ENCODE results near the gene CPO.

Gene CPO

GRCh38 chr2:206974551-206974950 lies 35.2 kb downstream of the CPO start:
- no peak for DNase-seq

- DNase-seq: no peak
Measured at GRCh38 chr2:206978746-206979145, 39.4 kb downstream of the CPO start.

DNA sequence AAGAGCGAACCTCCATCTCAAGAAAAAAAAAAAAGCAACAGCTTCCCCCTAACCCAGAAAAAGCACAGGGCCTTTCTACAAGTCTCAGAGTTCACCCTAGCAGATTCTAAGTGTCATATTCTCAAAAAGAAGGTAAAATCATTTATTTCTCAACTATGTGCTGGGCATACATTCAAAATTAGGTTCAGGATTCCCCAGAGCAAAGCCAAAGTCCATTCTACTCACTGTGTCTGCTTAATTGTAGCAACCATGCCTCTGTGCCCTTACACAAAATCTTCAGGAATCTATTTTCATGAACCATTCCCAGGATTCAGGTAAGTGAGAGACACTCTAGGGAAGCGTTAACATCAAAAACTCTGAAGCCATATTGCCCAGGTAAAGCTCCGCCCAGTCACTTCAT lies 40.0 kb downstream of the CPO start:
- no peak for DNase-seq

DNA sequence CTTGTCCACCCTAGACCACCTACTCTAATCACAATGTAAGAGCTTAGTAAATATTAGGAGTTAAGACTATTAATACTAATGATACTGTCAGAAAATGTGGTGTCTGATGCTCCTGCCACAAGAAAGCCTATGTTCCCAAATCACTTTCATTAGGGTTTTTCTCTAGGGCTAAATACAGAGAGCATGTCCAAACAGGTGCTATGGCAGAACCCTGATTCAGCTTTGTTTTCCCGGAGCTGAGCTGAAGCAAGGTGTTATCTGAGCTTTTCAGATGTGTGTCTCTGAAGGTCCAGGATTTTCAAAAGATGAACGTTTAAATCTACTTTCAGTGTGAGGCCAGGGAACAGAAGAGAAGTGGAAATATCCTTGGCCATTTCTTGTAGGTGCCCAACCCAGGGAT lies 40.6 kb downstream of the CPO start:
- no peak for DNase-seq

DNA sequence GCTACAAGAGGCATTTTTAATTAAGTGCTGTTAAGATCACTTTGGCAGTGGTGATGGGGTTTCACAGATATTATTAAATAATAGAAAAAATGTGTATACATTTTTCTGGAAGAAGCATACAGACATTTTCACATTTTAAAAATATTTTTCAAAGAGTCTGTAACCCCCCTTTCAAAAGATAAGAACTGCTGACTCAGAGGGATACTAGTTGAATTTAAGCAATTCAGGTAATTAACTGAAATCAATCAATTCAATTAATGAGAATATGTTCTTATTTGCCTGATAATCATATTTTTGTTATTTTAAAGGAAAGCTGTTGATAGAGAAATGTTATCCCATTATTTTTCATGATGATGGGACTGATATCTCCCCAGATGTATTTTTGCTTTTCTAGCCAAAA lies 41.1 kb downstream of the CPO start:
- no peak for DNase-seq

DNA sequence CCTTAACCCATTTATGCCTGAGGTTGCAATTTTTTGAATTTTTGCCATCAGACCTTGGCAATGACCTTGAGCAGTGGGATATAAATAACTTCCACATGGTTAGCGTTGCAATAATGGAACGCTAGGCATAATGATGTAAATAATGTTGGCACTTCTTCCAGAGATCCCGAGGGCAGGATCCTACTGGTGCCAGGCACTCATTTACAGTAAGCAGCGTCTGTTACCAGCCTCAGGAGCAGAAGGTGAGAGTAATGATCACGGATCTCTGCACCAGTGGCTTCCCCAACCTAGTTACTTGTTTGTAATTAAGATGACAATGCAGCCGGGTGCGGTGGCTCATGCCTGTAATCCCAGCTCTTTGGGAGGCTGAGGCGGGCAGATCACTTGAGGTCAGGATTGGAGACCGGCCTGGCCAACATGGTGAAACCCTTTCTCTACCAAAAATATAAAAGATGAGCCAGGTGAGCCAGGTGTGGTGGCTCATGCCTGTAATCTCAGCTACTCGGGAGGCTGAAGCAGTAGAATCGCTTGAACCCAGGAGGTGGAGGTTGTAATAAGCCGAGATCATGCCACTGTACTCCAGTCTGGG lies 41.9 kb downstream of the CPO start:
- DNase-seq: no peak

GRCh38 chr2:206981739-206982340 lies 42.5 kb downstream of the CPO start:
- peak; percentile 68 to 79 (median 77) for DNase-seq

DNA sequence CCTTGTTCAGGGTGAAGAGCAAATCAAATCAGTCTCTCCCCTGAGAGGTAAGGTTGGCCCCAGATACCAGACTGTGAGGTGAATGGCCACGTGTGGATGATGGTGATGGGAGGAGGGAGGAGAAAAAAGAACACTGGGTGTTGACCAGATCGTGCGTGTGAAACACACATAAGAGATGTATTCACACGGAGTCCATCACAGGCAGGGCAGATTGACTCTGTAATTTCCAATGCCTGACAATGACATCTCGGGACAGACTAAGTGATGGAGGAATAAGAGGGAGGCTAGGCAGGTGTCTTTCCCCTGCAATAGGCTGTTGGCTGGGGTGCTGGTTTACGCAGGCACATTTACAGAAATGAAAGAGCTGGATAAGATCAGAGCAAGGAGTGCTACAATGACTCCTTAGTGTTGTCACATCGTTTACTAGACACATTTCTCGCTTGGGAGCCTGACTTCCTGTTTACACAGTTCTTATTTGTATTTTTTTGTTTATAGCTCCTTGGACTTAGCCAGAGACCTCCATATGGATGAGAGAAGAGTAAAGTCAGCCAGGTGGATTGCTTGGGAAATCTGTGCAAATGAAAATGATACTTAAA lies 43.1 kb downstream of the CPO start:
- peak; percentile 34 to 57 (median 52) for DNase-seq

GRCh38 chr2:206983161-206983859 lies 44.0 kb downstream of the CPO start:
- no peak for DNase-seq

GRCh38 chr2:206984206-206984605 lies 44.9 kb downstream of the CPO start:
- DNase-seq: peak; percentile 23 to 54 (median 38)

DNA sequence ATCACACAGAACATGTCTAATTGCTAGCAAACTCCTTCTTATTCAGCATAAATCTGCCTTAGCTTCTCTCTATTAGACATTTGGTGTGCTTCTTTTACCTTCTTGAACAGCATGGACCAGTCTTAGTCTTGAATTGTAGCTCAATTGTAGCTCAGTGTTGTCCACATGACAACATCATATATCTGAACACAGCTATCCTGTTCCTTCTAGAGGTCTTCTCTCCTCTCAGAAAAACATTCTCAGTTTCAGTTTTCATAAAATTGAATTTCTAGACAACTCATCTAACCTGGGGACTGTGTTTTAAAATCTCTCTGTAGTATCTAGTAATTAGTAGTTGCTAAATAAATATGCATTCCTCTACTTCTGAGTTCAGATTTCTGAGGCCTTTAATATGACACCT lies 47.6 kb downstream of the CPO start:
- DNase-seq: no peak

GRCh38 chr2:206987810-206988209 lies 48.5 kb downstream of the CPO start:
- no peak for DNase-seq

DNA sequence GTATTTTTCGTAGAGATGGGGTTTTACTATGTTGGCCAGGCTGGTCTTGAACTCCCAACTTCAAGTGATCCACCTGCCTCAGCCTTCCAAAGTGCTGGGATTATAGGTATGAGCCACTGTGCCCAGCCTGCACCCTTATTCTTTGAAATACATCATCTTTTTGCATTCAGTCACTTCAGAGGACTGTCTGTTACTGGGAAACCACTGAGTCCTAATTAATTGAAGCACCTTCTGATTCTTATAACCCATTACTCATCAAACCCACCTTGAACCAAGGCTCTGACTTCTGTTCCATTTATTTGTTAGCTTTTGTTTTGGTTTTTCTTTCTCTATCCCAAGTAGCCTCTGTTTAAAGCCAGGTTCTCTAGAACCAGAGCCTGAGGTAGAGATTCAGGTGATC lies 49.6 kb downstream of the CPO start:
- no peak for DNase-seq

DNA sequence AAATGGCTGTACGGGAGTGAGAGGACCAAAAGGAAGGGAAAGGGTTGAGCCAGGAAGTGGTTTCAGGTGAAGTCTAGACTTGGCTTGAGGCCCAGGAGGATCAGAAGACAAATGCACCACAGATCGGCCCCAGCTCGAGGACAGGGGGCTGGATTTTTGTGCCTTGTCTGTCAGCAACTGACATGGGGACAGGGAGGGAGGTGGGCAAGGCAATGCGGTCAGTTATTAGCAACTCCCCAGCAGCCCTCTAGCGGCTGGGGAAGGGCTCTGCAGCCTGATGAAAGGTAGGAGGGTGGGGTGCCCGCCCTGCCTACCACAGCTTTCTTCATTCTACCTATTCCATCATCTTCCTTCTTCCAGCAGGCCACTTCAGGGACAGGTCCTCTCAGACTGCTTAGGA lies 50.0 kb downstream of the CPO start:
- DNase-seq: peak; percentile 52 to 79 (median 69)

GRCh38 chr2:206990360-206990759 lies 51.0 kb downstream of the CPO start:
- no peak for DNase-seq

DNA sequence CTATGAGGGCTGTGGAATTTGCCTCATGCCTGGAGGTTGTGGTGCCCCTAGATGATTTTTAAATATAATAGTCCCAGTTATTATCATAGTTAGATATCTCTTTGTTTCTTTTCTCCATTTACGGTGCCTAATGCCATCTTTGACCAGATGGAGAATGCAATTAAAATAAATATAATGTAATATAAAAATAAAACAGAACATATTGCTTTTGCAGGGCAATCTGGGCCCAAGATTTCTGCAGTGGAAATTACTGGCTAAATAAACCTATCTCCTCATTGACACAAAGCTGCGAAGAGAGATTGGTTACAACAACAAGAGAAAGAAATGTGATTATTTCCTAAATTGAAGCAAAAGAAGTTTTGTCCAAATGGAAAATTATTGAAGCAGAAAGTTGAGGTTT lies 51.8 kb downstream of the CPO start:
- DNase-seq: no peak

DNA sequence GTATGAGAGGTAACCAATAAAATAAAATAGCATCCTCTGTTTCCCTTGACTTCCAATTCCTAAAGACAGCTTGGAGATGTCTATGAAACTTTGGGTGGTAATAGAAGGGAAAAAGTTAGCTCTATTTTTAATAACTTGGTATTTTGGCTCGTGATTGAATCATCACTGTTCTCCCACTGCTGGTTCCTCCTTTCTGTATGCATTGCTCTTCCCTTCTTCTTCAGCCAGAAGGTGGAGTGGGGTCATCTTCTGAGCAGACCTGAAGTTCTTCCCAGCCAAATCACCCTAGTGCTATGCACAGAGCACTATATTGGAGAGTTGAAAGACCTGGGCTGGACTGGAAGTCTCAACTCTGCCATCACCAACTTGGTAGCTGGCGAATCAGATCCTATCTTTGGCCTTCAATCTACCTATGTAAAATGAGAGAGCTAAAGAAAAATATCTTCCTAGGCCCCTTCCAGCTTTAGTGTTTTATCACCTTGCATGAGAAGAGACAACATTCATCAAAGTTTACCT lies 54.1 kb downstream of the CPO start:
- peak; percentile 34 to 39 (median 38) for DNase-seq

- no peak for DNase-seq
Measured at GRCh38 chr2:206993964-206994363, 54.6 kb downstream of the CPO start.

DNA sequence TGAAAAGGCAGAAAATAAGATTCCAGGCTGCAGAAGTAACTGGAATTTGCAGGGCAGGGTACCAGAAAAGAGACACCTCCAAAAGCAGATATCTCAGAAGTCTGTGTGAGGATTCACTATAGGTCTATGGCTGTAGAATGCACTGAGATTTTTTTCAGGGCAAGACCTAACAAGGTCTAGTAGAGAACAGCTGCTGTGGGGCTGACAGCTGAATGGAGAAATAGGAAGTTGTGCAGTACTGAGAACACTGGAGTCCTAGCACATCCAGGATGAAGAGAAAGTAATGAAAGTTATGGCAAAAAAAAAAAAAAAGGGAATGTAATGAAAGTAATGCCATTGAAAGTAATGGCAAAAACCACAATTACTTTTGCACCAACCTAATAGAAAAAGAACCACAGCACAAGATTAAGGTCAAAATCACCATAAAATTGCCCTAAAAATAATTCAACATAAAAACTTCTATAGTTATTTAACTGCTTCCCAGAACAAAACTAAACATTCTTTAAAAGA lies 57.3 kb downstream of the CPO start:
- DNase-seq: peak in 1 of 3 donors; percentile 14

DNA sequence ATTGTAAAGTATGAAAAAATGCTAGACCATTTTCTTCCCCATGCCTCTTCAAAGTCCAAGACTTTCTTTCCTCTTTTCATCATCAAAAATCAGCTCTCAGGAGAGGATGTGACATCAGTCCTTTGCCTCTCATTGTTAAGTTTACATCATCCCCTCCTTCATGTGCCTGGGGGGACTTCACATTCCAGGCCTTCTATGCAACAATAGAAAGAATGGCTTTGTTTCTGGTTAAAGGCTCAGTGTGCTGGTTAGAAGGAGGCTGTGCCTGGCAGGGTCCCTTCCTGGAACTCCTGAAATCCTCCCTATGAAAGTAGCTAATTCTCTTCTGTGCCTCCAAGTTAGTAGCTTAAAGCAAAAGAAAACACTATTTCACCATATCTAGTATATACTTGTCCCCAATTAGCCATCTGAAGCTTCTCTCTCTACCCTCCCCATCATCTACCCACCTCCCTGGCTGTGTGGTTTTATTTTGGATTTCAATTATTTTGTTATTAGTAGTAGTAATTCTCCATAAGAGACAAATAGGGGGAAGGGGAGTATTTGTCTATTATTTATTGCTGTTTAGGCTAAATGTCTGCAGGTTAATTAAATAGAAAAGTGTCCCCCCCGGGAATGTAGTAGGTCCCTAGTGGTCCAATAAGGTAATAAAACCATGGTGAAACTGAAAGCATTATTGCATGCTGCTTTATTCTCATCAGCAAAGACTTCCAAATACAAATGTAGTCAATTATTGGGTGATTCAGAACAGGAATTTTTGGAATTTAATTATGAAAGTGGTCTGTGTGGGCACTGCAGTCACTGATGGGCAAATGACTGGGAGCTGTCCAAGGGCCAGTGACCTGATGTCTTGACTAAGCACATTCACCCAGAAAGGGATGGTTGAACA lies 69.0 kb downstream of the CPO start:
- DNase-seq: peak; percentile 11 to 48 (median 29)

DNA sequence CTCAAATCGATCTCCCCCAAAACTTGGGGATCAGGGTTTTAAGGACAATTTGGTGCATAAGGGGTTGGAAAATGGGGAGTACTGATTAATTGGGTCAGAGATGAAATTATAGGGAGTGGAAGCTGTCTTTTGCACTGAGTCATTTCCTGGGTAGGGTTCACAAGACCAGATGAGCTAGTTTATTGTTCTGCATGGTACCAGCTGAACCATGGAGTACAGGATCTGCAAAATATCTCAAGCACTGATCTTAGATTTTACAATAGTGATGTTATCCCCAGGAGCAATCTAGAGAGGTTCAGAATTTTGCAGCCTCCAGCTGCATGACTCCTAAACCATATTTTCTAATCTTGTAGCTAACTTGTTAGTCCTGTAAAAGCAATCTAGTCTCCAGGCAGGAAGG lies 73.1 kb downstream of the CPO start:
- DNase-seq: no peak

GRCh38 chr2:207014424-207014823 lies 75.1 kb downstream of the CPO start:
- DNase-seq: no peak

DNA sequence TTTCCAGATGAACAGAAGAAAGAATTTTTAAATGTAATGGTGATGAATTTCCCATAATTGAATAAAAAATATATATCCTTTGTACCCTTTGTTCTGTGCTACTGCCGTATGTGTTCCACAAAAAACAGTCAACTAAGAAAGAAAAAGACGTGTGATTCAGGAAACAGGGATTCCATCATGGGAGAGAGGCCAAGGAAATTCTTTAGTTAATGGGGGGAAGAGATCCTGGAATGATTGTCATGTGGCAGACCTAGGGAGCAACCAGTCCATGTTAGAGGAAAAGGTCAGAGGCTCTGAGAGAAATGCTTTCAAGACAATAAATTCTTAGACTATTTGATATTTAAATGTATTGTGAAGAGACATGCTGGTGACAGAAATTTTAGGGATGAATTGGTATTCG lies 76.6 kb downstream of the CPO start:
- no peak for DNase-seq

Measured in suppressor macrophage treated with lipopolysaccharide for 1 hour (primary cell).